IPS-20b (cell line): ENCODE measurements around the gene TMEM219.
"Not testable (repeated sequence)": the region's sequence is repeated elsewhere in the genome, so short reads cannot be mapped to it uniquely, and the experiment has no call there.

Experiments
- H3K27ac ChIP-seq: one replicate; pipeline ENCODE4 v1.5.1; 2013; ENCODE audit warnings: low read length
- H3K27me3 ChIP-seq: 2 replicates; pipeline ENCODE4 v1.6.1; 2013; ENCODE audit warnings: mild to moderate bottlenecking, low read length, inconsistent platforms; ENCODE audit not compliant: insufficient read depth
- H3K36me3 ChIP-seq: 2 replicates; pipeline ENCODE4 v1.6.1; 2013; ENCODE audit warnings: low read depth, mild to moderate bottlenecking, inconsistent platforms, low read length, moderate library complexity; ENCODE audit not compliant: insufficient read depth
- H3K4me1 ChIP-seq: 2 replicates; pipeline ENCODE4 v1.6.1; 2013; ENCODE audit warnings: mild to moderate bottlenecking, control low read depth, inconsistent platforms, low read length, moderate library complexity; ENCODE audit not compliant: insufficient read depth
- H3K4me3 ChIP-seq: 2 replicates; pipeline ENCODE4 v1.5.1; 2013; ENCODE audit warnings: mild to moderate bottlenecking, low read length, inconsistent platforms
- H3K9ac ChIP-seq: 2 replicates; pipeline ENCODE4 v1.6.1; 2013; ENCODE audit warnings: low read depth, mild to moderate bottlenecking, inconsistent platforms, low read length, moderate library complexity
- H3K9me3 ChIP-seq: 2 replicates; pipeline ENCODE4 v1.6.1; 2013; ENCODE audit warnings: mild to moderate bottlenecking, low read depth, low read length, inconsistent platforms; ENCODE audit not compliant: insufficient read depth

Gene TMEM219

DNA sequence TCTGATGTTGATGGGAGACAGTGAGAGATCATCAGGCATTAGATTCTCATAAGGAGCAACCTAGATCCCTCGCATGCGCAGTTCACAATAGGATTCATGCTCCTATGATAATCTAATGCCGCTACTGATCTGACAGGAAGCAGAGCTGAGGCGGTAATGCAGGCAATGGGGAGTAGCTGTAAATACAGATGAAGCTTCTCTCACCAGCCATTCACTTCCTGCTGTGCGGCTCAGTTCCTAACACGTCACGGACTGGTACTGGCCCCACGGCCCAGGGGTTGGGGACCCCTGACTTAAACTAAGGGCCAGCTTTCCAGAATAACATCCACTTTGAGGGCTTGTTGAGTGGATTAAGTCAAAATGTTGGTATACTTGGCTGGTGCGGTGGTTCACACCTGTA lies 2.6 kb upstream of the TMEM219 start:
- H3K36me3 ChIP-seq = no peaks in the 10 kb centered on the region
- H3K27ac ChIP-seq = no peak overlapping the region
- H3K9me3 ChIP-seq = no peaks in the 10 kb centered on the region
- H3K4me1 ChIP-seq = 0 out of 2 replicates have a peak, but pooled peaks cover 3% of the 10 kb centered on the region
- H3K27me3 ChIP-seq = no peaks in the 10 kb centered on the region
- H3K9ac ChIP-seq = no peak overlapping the region
- H3K4me3 ChIP-seq = no peak overlapping the region

DNA sequence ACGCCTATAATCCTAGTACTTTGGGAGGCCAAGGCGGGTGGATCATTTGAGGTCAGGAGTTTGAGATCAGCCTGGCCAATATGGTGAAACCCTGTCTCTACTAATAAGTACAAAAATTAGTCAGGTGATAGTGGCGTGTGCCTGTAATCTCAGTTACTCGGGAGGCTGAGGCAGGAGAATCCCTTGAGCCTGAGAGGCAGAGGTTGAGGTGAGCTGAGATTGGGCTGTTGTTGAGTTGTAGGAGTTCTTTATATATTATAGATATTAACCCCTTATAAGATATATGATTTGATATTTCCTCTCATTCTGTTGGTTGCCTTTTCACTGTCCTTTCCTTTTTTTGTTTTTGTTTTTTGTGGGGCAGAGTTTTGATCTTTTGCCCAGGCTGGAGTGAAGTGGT lies 2.1 kb upstream of the TMEM219 start:
- H3K36me3 ChIP-seq, H3K27ac ChIP-seq, H3K9me3 ChIP-seq, H3K4me3 ChIP-seq, H3K27me3 ChIP-seq, H3K4me1 ChIP-seq, H3K9ac ChIP-seq: not testable (repeated sequence)

- Histone ChIP-seq H3K4me1 (0 out of 2 replicates have a peak, but pooled peaks cover 3% of the 10 kb centered on the region), H3K4me3 (peak overlapping the region; percentile 82), H3K9ac (peak overlapping the region; percentile 67; the same call in 1 of the 2 replicates), H3K27me3 (no peaks in the 10 kb centered on the region), H3K27ac (no peak overlapping the region), H3K9me3 (no peaks in the 10 kb centered on the region), H3K36me3 (no peaks in the 10 kb centered on the region; the same call in 1 of the 2 replicates)
These were observed 776 bp upstream of the TMEM219 start for GRCh38 chr16:29961127-29961478.

- Histone ChIP-seq H3K27ac (no peak overlapping the region), H3K9me3 (no peaks in the 10 kb centered on the region), H3K36me3 (no peaks in the 10 kb centered on the region; the same call in 1 of the 2 replicates), H3K4me3 (peak overlapping the region; percentile 82), H3K4me1 (0 out of 2 replicates have a peak, but pooled peaks cover 3% of the 10 kb centered on the region), H3K27me3 (no peaks in the 10 kb centered on the region), H3K9ac (peak overlapping the region; percentile 67; the same call in 1 of the 2 replicates)
These were observed 590 bp downstream of the TMEM219 start for GRCh38 chr16:29962344-29962994.

DNA sequence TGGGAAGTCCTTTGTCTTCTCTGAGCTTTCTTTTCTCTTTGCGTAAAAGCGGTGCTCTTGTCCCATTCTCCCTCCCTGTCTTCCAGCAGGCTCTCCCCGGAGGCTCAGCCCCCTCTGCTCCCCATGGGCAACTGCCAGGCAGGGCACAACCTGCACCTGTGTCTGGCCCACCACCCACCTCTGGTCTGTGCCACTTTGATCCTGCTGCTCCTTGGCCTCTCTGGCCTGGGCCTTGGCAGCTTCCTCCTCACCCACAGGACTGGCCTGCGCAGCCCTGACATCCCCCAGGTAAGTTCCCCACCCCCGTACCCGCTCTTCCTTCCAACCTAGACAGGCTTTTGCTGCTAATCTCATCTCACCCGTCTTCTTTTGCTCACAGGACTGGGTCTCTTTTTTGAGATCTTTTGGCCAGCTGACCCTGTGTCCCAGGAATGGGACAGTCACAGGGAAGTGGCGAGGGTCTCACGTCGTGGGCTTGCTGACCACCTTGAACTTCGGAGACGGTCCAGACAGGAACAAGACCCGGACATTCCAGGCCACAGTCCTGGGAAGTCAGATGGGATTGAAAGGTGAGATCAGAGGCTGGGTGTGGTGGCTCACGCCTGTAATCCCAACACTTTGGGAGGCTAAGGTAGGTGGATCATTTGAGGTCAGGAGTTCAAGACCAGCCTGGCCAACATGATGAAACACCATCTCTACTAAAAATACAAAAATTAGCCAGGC lies 1.3 kb downstream of the TMEM219 start:
- Histone ChIP-seq H3K4me3 (peak overlapping the region; percentile 82; the same call in 1 of the 2 replicates), H3K9ac (no peak overlapping the region), H3K27me3 (no peaks in the 10 kb centered on the region), H3K4me1 (0 out of 2 replicates have a peak, but pooled peaks cover 3% of the 10 kb centered on the region), H3K27ac (no peak overlapping the region), H3K9me3 (no peaks in the 10 kb centered on the region), H3K36me3 (peaks cover 3% of the 10 kb centered on the region)

DNA sequence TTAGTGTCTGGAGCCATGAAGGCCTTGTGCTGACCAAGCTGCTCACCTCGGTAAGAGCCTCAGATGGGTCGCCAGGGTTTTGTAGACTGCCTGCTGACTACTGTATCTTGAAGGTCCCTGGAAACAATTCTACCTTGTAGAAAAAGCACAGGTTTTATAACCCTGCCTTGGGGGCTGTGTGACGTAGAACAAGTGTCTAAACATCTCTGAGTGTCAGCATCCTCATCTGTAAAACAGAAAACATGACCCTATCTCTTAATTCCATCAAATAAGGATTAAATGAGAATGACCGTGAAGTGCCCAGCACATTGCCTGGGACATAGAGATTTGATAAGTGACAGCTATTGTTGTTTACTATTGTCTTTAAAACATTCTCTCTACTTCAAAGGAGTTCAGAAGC lies 6.3 kb downstream of the TMEM219 start:
- no peaks in the 10 kb centered on the region for H3K4me1 ChIP-seq
- no peak overlapping the region for H3K9ac ChIP-seq
- H3K27me3 ChIP-seq = peaks cover 14% of the 10 kb centered on the region
- H3K4me3 ChIP-seq = no peak overlapping the region
- peaks cover 24% of the 10 kb centered on the region for H3K36me3 ChIP-seq
- H3K9me3 ChIP-seq = peaks cover 9% of the 10 kb centered on the region
- H3K27ac ChIP-seq = no peak overlapping the region

GRCh38 chr16:29971304-29971703 lies 9.4 kb downstream of the TMEM219 start:
- Histone ChIP-seq H3K9ac (no peak overlapping the region), H3K4me1 (peaks cover 16% of the 10 kb centered on the region), H3K27me3 (peaks cover 14% of the 10 kb centered on the region), H3K9me3 (peaks cover 10% of the 10 kb centered on the region), H3K27ac (no peak overlapping the region), H3K4me3 (no peak overlapping the region), H3K36me3 (peaks cover 24% of the 10 kb centered on the region)

DNA sequence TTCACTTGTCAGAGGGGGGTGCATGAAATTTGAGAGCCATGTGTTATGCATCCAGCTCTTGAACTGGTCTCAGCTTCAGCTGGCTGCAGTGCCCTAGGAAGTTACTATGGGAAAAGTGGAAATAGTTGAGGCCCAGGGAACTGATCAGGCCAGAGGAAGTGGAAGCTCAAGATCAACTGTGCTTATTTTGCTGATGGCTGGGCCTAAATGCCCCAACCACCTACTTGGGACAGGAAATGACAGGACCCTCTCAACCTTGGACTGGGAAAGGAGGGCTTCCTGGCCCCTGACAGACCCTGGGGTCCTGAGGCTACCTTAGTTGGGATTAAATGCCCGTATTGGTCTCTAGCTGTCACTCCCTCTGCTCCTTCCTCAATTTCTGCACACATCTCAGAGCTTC lies 10.6 kb downstream of the TMEM219 start:
- Histone ChIP-seq H3K27me3 (peaks cover 14% of the 10 kb centered on the region), H3K4me3 (no peak overlapping the region), H3K4me1 (peaks cover 22% of the 10 kb centered on the region), H3K27ac (no peak overlapping the region), H3K9ac (no peak overlapping the region), H3K9me3 (peaks cover 10% of the 10 kb centered on the region), H3K36me3 (peaks cover 24% of the 10 kb centered on the region)

GRCh38 chr16:29972992-29973383 lies 11.1 kb downstream of the TMEM219 start:
- Histone ChIP-seq H3K27me3 (peaks cover 14% of the 10 kb centered on the region), H3K36me3 (peaks cover 27% of the 10 kb centered on the region), H3K9ac (no peak overlapping the region), H3K9me3 (peaks cover 10% of the 10 kb centered on the region), H3K4me3 (no peak overlapping the region), H3K27ac (no peak overlapping the region), H3K4me1 (peaks cover 22% of the 10 kb centered on the region)

DNA sequence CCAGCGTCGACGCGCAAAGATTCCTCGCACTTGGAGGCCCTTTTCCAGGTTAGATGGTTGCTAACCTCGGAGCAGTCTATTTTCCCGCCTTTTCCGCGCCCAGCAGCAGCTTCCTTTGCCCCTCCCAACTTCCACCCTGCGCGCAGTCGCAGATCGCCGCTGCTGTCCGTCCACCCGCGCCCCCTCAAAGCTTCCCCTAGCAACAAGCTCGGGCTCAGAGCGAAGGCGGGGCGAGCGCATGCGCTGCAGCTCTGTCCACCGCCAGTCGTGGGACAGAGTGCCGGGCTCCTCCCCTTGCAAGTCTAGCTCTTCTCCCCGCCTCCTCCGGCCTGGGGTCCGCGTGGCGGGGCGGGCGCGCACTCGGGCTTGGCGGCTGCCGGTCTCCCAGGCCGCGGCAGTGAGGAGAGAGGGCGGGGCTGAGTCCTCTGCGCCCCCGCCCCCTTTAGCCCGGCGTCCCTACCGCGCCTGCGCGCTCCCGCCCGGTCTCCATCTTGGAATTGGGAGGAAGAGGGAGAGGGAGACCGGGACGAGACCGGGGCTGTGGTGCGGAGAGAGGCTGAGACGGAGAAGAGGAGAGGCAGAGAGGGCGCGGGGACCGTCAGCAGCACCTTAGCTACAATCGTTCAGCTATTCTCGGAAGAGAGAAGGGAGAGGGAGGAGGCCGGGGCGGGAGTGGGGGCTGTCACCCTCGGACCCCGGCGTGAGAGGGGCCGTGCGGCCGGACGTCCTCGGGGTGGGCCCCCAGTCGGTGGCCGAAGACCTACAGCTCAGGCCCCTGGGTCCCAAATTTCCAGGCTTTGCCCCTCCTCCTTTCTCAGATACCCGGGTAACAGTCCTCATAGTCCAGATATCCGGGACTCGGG lies 11.7 kb downstream of the TMEM219 start, which contains the start of gene TAOK2:
TAOK2 (plus strand) TSS at position 485 of the 863 bp plus-strand sequence. CDS start 3,905 bp downstream, outside the sequence.
- Histone ChIP-seq H3K27ac (no peak within 1 kb of the TSS), H3K4me1 (peaks cover 22% of the 10 kb centered on the region), H3K9me3 (peaks cover 10% of the 10 kb centered on the region), H3K4me3 (peak within 1 kb of the TSS; percentile 86), H3K27me3 (peaks cover 14% of the 10 kb centered on the region), H3K36me3 (peaks cover 27% of the 10 kb centered on the region), H3K9ac (peak within 1 kb of the TSS; percentile 92)

- H3K9ac ChIP-seq = peak overlapping the region; percentile 92
- peaks cover 14% of the 10 kb centered on the region for H3K27me3 ChIP-seq
- H3K9me3 ChIP-seq = peaks cover 10% of the 10 kb centered on the region
- peaks cover 32% of the 10 kb centered on the region for H3K36me3 ChIP-seq
- H3K4me3 ChIP-seq = peak overlapping the region; percentile 86
- H3K27ac ChIP-seq = no peak overlapping the region
- H3K4me1 ChIP-seq = peaks cover 22% of the 10 kb centered on the region
These were observed 12.6 kb downstream of the TMEM219 start for GRCh38 chr16:29974291-29975133.
